T-cell (primary cell): ENCODE results near the gene SHC2. TPM values are rescaled to one million over a fixed set of nuclear protein-coding genes. Genes with fewer than 3 reads are reported as not detected.

Experiments
- ATAC-seq, 4 experiments: fragments of 200-7000 bp in 3 of 4; fragments of 150-1000 bp in 1 of 4; cut with Tn5 transposase; replicated peaks in 1 of 4; 1 replicate in 3 of 4; 2 replicates in 1 of 4; pipeline ENCODE4 v1.10.0; 2021; ENCODE audit warnings: moderate library complexity in 3 of 4, mild to moderate bottlenecking in 2 of 4, moderate number of reproducible peaks in 1 of 4
- CTCF ChIA-PET, 2 donors: fragments of 300-600 bp; sonication (Branson Sonifier 250); formaldehyde crosslinking; loops; one replicate each; lab custom pipeline; 2022; ENCODE audit warnings: antibody characterized with exemption in 2 of 2; lab: Charles Lee
- POLR2A ChIA-PET, 2 donors: fragments of 300-600 bp; sonication (Branson Sonifier 250); formaldehyde crosslinking; loops; one replicate each; lab custom pipeline; 2022; ENCODE audit warnings: antibody characterized with exemption in 2 of 2; lab: Charles Lee
- DNase-seq, 35 experiments: peaks; one replicate each; pipeline versions ENCODE4 v3.0.0 to v3.0.0-alpha.2; 2013 to 2023
- H3K27ac ChIP-seq: one replicate; pipeline ENCODE4 v1.5.1; 2013; ENCODE audit warnings: low read length
- H3K27me3 ChIP-seq, 2 experiments: replicated peaks in 1 of 2; 1 replicate in 1 of 2; 2 replicates in 1 of 2; pipeline versions ENCODE4 v1.6.1 to v1.7.0; 2013; ENCODE audit warnings: low read length in 1 of 2, mixed read lengths in 1 of 2; ENCODE audit not compliant: control insufficient read depth in 2 of 2, insufficient read depth in 2 of 2; ENCODE audit errors: extremely low read depth in 1 of 2
- H3K36me3 ChIP-seq, 2 donors: 1 replicate in 1 of 2; 2 replicates in 1 of 2; pipeline versions ENCODE4 v1.6.1 to v1.7.0; 2013; ENCODE audit warnings: low read length in 1 of 2; ENCODE audit not compliant: control insufficient read depth in 2 of 2, insufficient read depth in 1 of 2; ENCODE audit errors: extremely low read depth in 1 of 2
- H3K4me1 ChIP-seq, 2 experiments: 1 replicate in 1 of 2; 2 replicates in 1 of 2; pipeline versions ENCODE4 v1.6.1 to v1.7.0; 2013; ENCODE audit warnings: low read length in 2 of 2, mixed read lengths in 1 of 2; ENCODE audit not compliant: insufficient read depth in 2 of 2, control insufficient read depth in 1 of 2; ENCODE audit errors: extremely low read depth in 1 of 2
- H3K4me3 ChIP-seq, 2 donors: 1 replicate in 1 of 2; 2 replicates in 1 of 2; pipeline versions ENCODE4 v1.5.1 to v1.7.0; 2013; ENCODE audit warnings: mild to moderate bottlenecking in 2 of 2, low read length in 1 of 2, moderate library complexity in 1 of 2; ENCODE audit not compliant: control insufficient read depth in 1 of 2; ENCODE audit errors: extremely low read depth in 1 of 2
- H3K9me3 ChIP-seq: 2 replicates; pipeline ENCODE4 v1.7.0; 2013
- H3K27ac Mint-ChIP-seq, 2 donors: one replicate each; pipeline ENCODE4 v1.8.0; 2020 to 2021; ENCODE audit warnings: mild to moderate bottlenecking in 2 of 2, mixed read lengths in 2 of 2
- H3K27me3 Mint-ChIP-seq, 2 donors: one replicate each; pipeline ENCODE4 v1.8.0; 2021 to 2022; ENCODE audit warnings: mixed read lengths in 2 of 2
- H3K36me3 Mint-ChIP-seq: one replicate; pipeline ENCODE4 v1.8.0; 2021; ENCODE audit warnings: mixed read lengths
- H3K4me1 Mint-ChIP-seq, 3 donors: one replicate each; pipeline ENCODE4 v1.8.0; 2020 to 2022; ENCODE audit warnings: mixed read lengths in 3 of 3, mild to moderate bottlenecking in 1 of 3
- H3K4me3 Mint-ChIP-seq, 3 donors: one replicate each; pipeline ENCODE4 v1.8.0; 2020 to 2022; ENCODE audit warnings: mild to moderate bottlenecking in 3 of 3, mixed read lengths in 3 of 3, moderate library complexity in 3 of 3
- H3K9me3 Mint-ChIP-seq, 3 donors: one replicate each; pipeline ENCODE4 v1.8.0; 2020 to 2022; ENCODE audit warnings: mixed read lengths in 3 of 3
- WGBS: methylation state at CpG from one replicate; pipeline ENCODE4 v1.1.5; 2013; ENCODE audit warnings: missing lambda C conversion rate; ENCODE audit not compliant: insufficient coverage; 5-methylcytosine and 5-hydroxymethylcytosine counted together
- total RNA-seq, 35 experiments: library from RNA in 6 of 35; stranded (reverse) in 6 of 35; fragments of 120-200 nt in 1 of 35; gene quantifications; one replicate each; pipeline versions ENCODE4 v1.2.1 to v1.2.4 and lab custom pipeline; 2013 to 2026

Gene SHC2
- total RNA-seq, 5 donors from 2014 or later (not counting 1 experiment from before 2014, with no cell fraction given) = 0.66 to 4.4 (median 3.4) TPM

DNA sequence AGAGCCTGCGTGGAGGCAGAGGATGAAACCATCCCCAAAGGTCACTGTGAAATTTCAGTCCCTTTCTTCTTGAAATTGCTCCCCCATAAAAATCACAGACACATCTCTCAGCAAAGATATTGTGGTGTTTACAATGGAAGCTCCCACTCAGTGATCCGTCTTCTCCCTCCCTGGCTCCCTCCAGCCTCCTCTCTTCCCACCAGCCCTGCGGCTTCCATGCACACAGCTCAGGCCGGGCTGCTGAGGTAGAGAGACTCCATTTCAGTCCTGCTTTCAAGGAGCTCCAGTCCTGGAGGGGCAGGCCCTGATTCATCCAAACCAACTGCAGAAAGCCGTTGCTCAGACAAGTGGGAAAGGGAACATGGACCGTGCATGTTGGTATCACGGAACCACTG lies 92.2 kb downstream of the SHC2 start:
- ATAC-seq (no peak), DNase-seq (no peak)
- H3K4me3 Mint-ChIP-seq = no peak overlapping the region
- H3K27ac ChIP-seq = no peak overlapping the region
- ChIA-PET POLR2A (no interaction called here), CTCF (no interaction called here)
- H3K4me1 Mint-ChIP-seq = no peaks in the 10 kb centered on the region
- no peaks in the 10 kb centered on the region for H3K36me3 ChIP-seq
- H3K27ac Mint-ChIP-seq = no peak overlapping the region
- H3K9me3 ChIP-seq = no peaks in the 10 kb centered on the region
- no peaks in the 10 kb centered on the region for H3K9me3 Mint-ChIP-seq
- H3K4me3 ChIP-seq = no peak overlapping the region
- 61% methylated on average over 3 of the region's 7 CpGs for WGBS
- H3K36me3 Mint-ChIP-seq = no peaks in the 10 kb centered on the region
- H3K27me3 ChIP-seq = peaks cover 0 to 53% of the 10 kb centered on the region in 2 experiments
- H3K27me3 Mint-ChIP-seq = peaks cover 28 to 54% of the 10 kb centered on the region in 2 donors
- H3K4me1 ChIP-seq = no peaks in the 10 kb centered on the region

- H3K9me3 ChIP-seq = no peaks in the 10 kb centered on the region
- WGBS = 64% methylated on average over 11 of the region's 22 CpGs
- POLR2A ChIA-PET = no interaction called here
- H3K27ac ChIP-seq = no peak overlapping the region
- DNase-seq = no peak
- H3K4me1 Mint-ChIP-seq = no peaks in the 10 kb centered on the region
- no peaks in the 10 kb centered on the region for H3K36me3 ChIP-seq
- peaks cover 28 to 51% of the 10 kb centered on the region in 2 donors for H3K27me3 Mint-ChIP-seq
- ATAC-seq = no peak
- H3K4me3 Mint-ChIP-seq = no peak overlapping the region
- H3K4me1 ChIP-seq = no peaks in the 10 kb centered on the region
- no peaks in the 10 kb centered on the region for H3K36me3 Mint-ChIP-seq
- no peak overlapping the region for H3K27ac Mint-ChIP-seq
- H3K27me3 ChIP-seq = peaks cover 0 to 47% of the 10 kb centered on the region in 2 experiments
- H3K9me3 Mint-ChIP-seq = no peaks in the 10 kb centered on the region
- no peak overlapping the region for H3K4me3 ChIP-seq
- CTCF ChIA-PET = no interaction called here
These were observed 92.7 kb downstream of the SHC2 start for GRCh38 chr19:367963-368629.

DNA sequence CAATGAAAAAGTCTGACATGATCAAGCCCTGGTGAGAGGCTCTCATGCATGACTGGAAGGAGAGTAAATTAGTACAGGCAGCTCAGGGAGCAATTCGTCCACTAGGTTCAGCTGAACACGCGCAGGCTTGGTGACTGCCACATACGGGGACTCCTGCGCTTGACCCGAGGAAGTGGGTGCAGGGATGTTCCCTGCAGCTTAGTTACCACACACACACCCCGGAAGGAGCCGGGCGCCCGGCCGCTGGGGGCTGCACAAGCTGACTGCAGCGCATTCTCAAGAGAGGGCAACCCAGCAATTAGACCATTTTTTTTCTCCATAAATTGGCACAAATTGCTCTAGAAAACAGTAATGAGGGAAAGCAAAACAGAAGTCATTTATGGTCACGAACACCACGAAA lies 93.3 kb downstream of the SHC2 start:
- Histone ChIP-seq H3K27me3 (peaks cover 0 to 43% of the 10 kb centered on the region in 2 experiments), H3K27ac (no peak overlapping the region), H3K4me1 (no peaks in the 10 kb centered on the region), H3K9me3 (no peaks in the 10 kb centered on the region), H3K4me3 (no peak overlapping the region), H3K36me3 (no peaks in the 10 kb centered on the region)
- H3K27ac Mint-ChIP-seq = no peak overlapping the region
- H3K36me3 Mint-ChIP-seq = no peaks in the 10 kb centered on the region
- no peaks in the 10 kb centered on the region for H3K9me3 Mint-ChIP-seq
- no peaks in the 10 kb centered on the region for H3K4me1 Mint-ChIP-seq
- CTCF ChIA-PET = no interaction called here
- ATAC-seq (no peak), DNase-seq (no peak)
- POLR2A ChIA-PET = no interaction called here
- 93% methylated on average over 3 of the region's 14 CpGs for whole genome bisulfite sequencing
- no peak overlapping the region for H3K4me3 Mint-ChIP-seq
- H3K27me3 Mint-ChIP-seq = peaks cover 31 to 46% of the 10 kb centered on the region in 2 donors

GRCh38 chr19:366951-367350 lies 93.9 kb downstream of the SHC2 start:
- no peak for ATAC-seq
- 83% methylated on average over 7 of the region's 8 CpGs for WGBS
- CTCF ChIA-PET = no interaction called here

More at GRCh38 chr19:366951-367350, 93.9 kb downstream of the SHC2 start:
- Mint-ChIP-seq H3K4me1 (no peaks in the 10 kb centered on the region), H3K9me3 (no peaks in the 10 kb centered on the region), H3K36me3 (no peaks in the 10 kb centered on the region), H3K4me3 (no peak overlapping the region), H3K27me3 (peaks cover 27 to 40% of the 10 kb centered on the region in 2 donors), H3K27ac (no peak overlapping the region)
- Histone ChIP-seq H3K4me1 (no peaks in the 10 kb centered on the region), H3K36me3 (no peaks in the 10 kb centered on the region), H3K27ac (no peak overlapping the region), H3K27me3 (peaks cover 0 to 39% of the 10 kb centered on the region in 2 experiments), H3K9me3 (no peaks in the 10 kb centered on the region), H3K4me3 (no peak overlapping the region)
- DNase-seq = no peak
- POLR2A ChIA-PET = no interaction called here

Other genes starting within 250 kb of the SHC2 start
- gene PLPP2, start 169.6 kb downstream of the SHC2 start, total RNA-seq = 1 to 10 TPM in 3 of 5 donors, under 1 TPM in 2; 0.23 to 2.3 (median 1.1) TPM
- gene MIER2, start 116.2 kb downstream of the SHC2 start, total RNA-seq = 10 to 100 TPM; 13.1 to 23.2 (median 18.0) TPM
- gene C2CD4C, start 51.9 kb downstream of the SHC2 start, total RNA-seq = under 1 TPM in 1 of 5 donors, not detected in 4; 0.06 TPM
- gene MADCAM1, start 35.5 kb upstream of the SHC2 start, total RNA-seq = 1 to 10 TPM in 3 of 5 donors, under 1 TPM in 2; 0.40 to 1.6 (median 1.4) TPM
- 10 to 100 TPM; 22.2 to 44.4 (median 39.4) TPM for gene TPGS1, start 46.5 kb upstream of the SHC2 start, total RNA-seq
- 10 to 100 TPM; 35.4 to 52.6 (median 51.3) TPM for gene CDC34, start 70.7 kb upstream of the SHC2 start, total RNA-seq
- gene GZMM, start 83.0 kb upstream of the SHC2 start, total RNA-seq = 10 to 100 TPM; 66.2 to 91.0 (median 78.6) TPM
- gene BSG, start 111.6 kb upstream of the SHC2 start, total RNA-seq = 100 to 1,000 TPM in 4 of 5 donors, 10 to 100 TPM in 1; 89.3 to 165 (median 152) TPM
- 1 to 10 TPM in 4 of 5 donors, under 1 TPM in 1; 0.93 to 4.4 (median 3.6) TPM for gene HCN2, start 128.8 kb upstream of the SHC2 start, total RNA-seq
- 100 to 1,000 TPM in 3 of 5 donors, 10 to 100 TPM in 2; 61.3 to 118 (median 103) TPM for gene POLRMT, start 172.5 kb upstream of the SHC2 start, total RNA-seq
- 1 to 10 TPM in 3 of 5 donors, under 1 TPM in 2; 0.35 to 3.9 (median 2.8) TPM for gene FGF22, start 178.8 kb upstream of the SHC2 start, total RNA-seq
- gene RNF126, start 202.2 kb upstream of the SHC2 start, total RNA-seq = 100 to 1,000 TPM in 4 of 5 donors, 10 to 100 TPM in 1; 98.8 to 139 (median 118) TPM
- 1 to 10 TPM; 2.0 to 5.3 (median 4.1) TPM for gene FSTL3, start 215.4 kb upstream of the SHC2 start, total RNA-seq
- gene PRSS57, start 234.4 kb upstream of the SHC2 start, total RNA-seq = 1 to 10 TPM in 3 of 5 donors, under 1 TPM in 1, not detected in 1; 0.86 to 2.5 (median 1.7) TPM
- gene PALM, start 247.9 kb upstream of the SHC2 start, total RNA-seq = under 1 TPM in 4 of 5 donors, not detected in 1; 0.19 to 0.57 (median 0.41) TPM